Upper lobe of left lung (tissue), 4 donors: ENCODE data around the gene CDC42EP1.

ENCODE experiments used
- CTCF ChIP-seq, 6 experiments: fragments of 450-650 bp in 4 of 6; fragments of 200-600 bp in 2 of 6; sonication (generic) in 2 of 6; IDR thresholded peaks; one replicate each; pipeline ENCODE4 v1.5.1; 2016 to 2019; ENCODE audit warnings: antibody characterized with exemption in 6 of 6
- POLR2A ChIP-seq, 4 donors: fragments of 450-650 bp; IDR thresholded peaks; one replicate each; pipeline ENCODE4 v1.5.1; 2016 to 2017; ENCODE audit warnings: antibody characterized with exemption in 4 of 4, mild to moderate bottlenecking in 2 of 4
- POLR2AphosphoS5 ChIP-seq, 2 donors: sonication (generic); formaldehyde crosslinking; IDR thresholded peaks; one replicate each; pipeline ENCODE4 v1.5.1; 2017; ENCODE audit warnings: antibody characterized with exemption in 2 of 2

GRCh38 chr22:37599153-37599552, 38.9 kb downstream of the CDC42EP1 start:
- TF ChIP-seq CTCF (IDR thresholded peaks at IDR 0.05) (no peak), POLR2AphosphoS5 (IDR thresholded peaks at IDR 0.05) (no peak), POLR2A (IDR thresholded peaks at IDR 0.05) (no peak)
